Measurements from ENCODE around the gene SEC14L1.

SEC14L1 gene

DNA sequence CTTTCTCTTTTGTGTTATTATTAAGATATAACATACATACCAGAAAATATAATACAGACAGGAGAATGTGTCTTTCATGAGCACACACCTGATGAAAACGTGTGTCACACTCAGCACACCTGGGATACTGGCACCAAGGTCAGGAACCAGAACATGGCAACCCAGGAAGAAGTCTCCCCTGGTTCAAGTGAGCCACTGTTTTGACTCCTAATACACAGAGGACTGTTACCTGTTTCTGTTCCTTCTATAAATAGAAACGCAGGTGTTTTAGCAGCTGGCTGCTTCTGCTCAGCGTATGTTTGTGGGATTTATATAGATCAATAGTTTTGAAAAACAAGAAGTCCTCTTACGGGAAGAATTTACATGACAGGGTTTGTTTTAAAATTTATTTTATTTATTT, 3.5 kb downstream of the SEC14L1 start:
- H4K91ac ChIP-seq (ENCODE audit: low read length) = no peak overlapping the region
- 98% methylated on average over 4 of the region's 4 CpGs for WGBS
- no peaks in the 10 kb centered on the region for H3K79me1 ChIP-seq (replicated peaks; ENCODE audit: low read length, poor library complexity, severe bottlenecking)
- peaks cover 30% of the 10 kb centered on the region for H3K4me1 ChIP-seq (ENCODE audit: control insufficient read depth, insufficient read depth, low read depth, low read length)
- H2BK120ac ChIP-seq (ENCODE audit: low read depth, low read length) = no peak overlapping the region
- H2BK15ac ChIP-seq (ENCODE audit: low read depth, poor library complexity, severe bottlenecking) = no peak overlapping the region
- H3K23ac ChIP-seq (ENCODE audit: low read length in 2 of 2) = no peak overlapping the region
- no peak overlapping the region for H3K18ac ChIP-seq (ENCODE audit: low read depth in 1 of 2, low read length in 2 of 2)
- no peak overlapping the region for H2BK5ac ChIP-seq (ENCODE audit: low read depth, low read length, poor library complexity, severe bottlenecking)
- peaks cover 13 to 58% of the 10 kb centered on the region in 2 experiments for H3K36me3 ChIP-seq (ENCODE audit: control insufficient read depth in 1 of 2, insufficient read depth in 2 of 2, low read depth in 1 of 2, low read length in 2 of 2)
- H3K4me3 ChIP-seq (ENCODE audit: insufficient read depth in 1 of 2, low read depth in 1 of 2, low read length in 2 of 2) = no peak overlapping the region
- H3K4ac ChIP-seq (ENCODE audit: low read depth in 1 of 2, low read length in 2 of 2) = no peak overlapping the region
- no peaks in the 10 kb centered on the region for H3K27me3 ChIP-seq (ENCODE audit: control insufficient read depth in 1 of 2, insufficient read depth in 1 of 2, low read length in 2 of 2)
- no peak overlapping the region for H2AK5ac ChIP-seq (ENCODE audit: low read length, severe bottlenecking)
- no peaks in the 10 kb centered on the region for H3K9me3 ChIP-seq (ENCODE audit: control insufficient read depth, low read length)
- no peak overlapping the region for H2AFZ ChIP-seq (ENCODE audit: low read depth, low read length)
- H3K4me2 ChIP-seq (ENCODE audit: low read length, poor library complexity, severe bottlenecking) = no peak overlapping the region
- no peak for DNase-seq
- no peak overlapping the region for H2BK12ac ChIP-seq (ENCODE audit: low read length in 2 of 2)
- peak overlapping the region; percentile 1 for H3K9ac ChIP-seq (ENCODE audit: low read length)
- H3K14ac ChIP-seq (ENCODE audit: low read length in 2 of 2) = no peak overlapping the region
- no peak overlapping the region for H3K27ac ChIP-seq (ENCODE audit: low read length, poor library complexity, severe bottlenecking)
- H4K8ac ChIP-seq (ENCODE audit: low read length) = no peak overlapping the region

DNA sequence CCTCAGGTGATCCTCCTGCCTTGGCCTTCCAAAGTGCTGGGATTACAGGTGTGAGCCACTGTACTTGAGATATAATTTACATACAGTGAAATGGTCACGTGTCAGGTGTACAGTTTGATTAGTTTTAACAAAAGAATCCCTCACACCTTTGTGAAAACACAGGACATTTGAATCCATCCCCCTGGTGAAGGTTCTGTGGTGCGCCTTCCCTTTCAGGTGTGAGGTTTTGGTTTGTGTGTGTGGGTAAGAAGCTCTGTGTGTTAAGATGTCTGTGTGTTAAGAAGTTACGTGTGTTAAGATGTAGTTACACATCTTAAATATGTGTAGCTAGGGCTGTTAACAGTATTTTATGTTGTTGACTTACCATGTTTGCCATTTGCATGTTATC, 4.4 kb downstream of the SEC14L1 start:
- peak overlapping the region; percentile 6 for H2AK5ac ChIP-seq (ENCODE audit: low read length, severe bottlenecking)
- WGBS = 87% methylated on average over 2 of the region's 3 CpGs
- no peaks in the 10 kb centered on the region for H3K27me3 ChIP-seq (ENCODE audit: control insufficient read depth in 1 of 2, insufficient read depth in 1 of 2, low read length in 2 of 2)
- peaks cover 15 to 67% of the 10 kb centered on the region in 2 experiments for H3K36me3 ChIP-seq (ENCODE audit: control insufficient read depth in 1 of 2, insufficient read depth in 2 of 2, low read depth in 1 of 2, low read length in 2 of 2)
- no peak overlapping the region for H3K14ac ChIP-seq (ENCODE audit: low read length in 2 of 2)
- H3K18ac ChIP-seq (ENCODE audit: low read depth in 1 of 2, low read length in 2 of 2) = peak overlapping the region; percentile 25 to 61
- no peaks in the 10 kb centered on the region for H3K9me3 ChIP-seq (ENCODE audit: control insufficient read depth, low read length)
- peak overlapping the region; percentile 34 for H3K9ac ChIP-seq (ENCODE audit: low read length)
- H4K8ac ChIP-seq (ENCODE audit: low read length) = no peak overlapping the region
- H3K27ac ChIP-seq (ENCODE audit: low read length, poor library complexity, severe bottlenecking) = peak overlapping the region; percentile 91
- H2BK5ac ChIP-seq (ENCODE audit: low read depth, low read length, poor library complexity, severe bottlenecking) = no peak overlapping the region
- peak overlapping the region; percentile 45 for H2BK15ac ChIP-seq (ENCODE audit: low read depth, poor library complexity, severe bottlenecking)
- H2AFZ ChIP-seq (ENCODE audit: low read depth, low read length) = no peak overlapping the region
- no peak overlapping the region for H3K23ac ChIP-seq (ENCODE audit: low read length in 2 of 2)
- H3K79me1 ChIP-seq (replicated peaks; ENCODE audit: low read length, poor library complexity, severe bottlenecking) = no peaks in the 10 kb centered on the region
- no peak for DNase-seq
- H2BK120ac ChIP-seq (ENCODE audit: low read depth, low read length) = no peak overlapping the region
- H3K4me2 ChIP-seq (ENCODE audit: low read length, poor library complexity, severe bottlenecking) = no peak overlapping the region
- H3K4me3 ChIP-seq (ENCODE audit: insufficient read depth in 1 of 2, low read depth in 1 of 2, low read length in 2 of 2) = peak overlapping the region in 1 of 2 experiments; percentile 27
- no peak overlapping the region for H4K91ac ChIP-seq (ENCODE audit: low read length)
- peaks cover 27% of the 10 kb centered on the region for H3K4me1 ChIP-seq (ENCODE audit: control insufficient read depth, insufficient read depth, low read depth, low read length)
- H2BK12ac ChIP-seq (ENCODE audit: low read length in 2 of 2) = no peak overlapping the region
- H3K4ac ChIP-seq (ENCODE audit: low read depth in 1 of 2, low read length in 2 of 2) = no peak overlapping the region

DNA sequence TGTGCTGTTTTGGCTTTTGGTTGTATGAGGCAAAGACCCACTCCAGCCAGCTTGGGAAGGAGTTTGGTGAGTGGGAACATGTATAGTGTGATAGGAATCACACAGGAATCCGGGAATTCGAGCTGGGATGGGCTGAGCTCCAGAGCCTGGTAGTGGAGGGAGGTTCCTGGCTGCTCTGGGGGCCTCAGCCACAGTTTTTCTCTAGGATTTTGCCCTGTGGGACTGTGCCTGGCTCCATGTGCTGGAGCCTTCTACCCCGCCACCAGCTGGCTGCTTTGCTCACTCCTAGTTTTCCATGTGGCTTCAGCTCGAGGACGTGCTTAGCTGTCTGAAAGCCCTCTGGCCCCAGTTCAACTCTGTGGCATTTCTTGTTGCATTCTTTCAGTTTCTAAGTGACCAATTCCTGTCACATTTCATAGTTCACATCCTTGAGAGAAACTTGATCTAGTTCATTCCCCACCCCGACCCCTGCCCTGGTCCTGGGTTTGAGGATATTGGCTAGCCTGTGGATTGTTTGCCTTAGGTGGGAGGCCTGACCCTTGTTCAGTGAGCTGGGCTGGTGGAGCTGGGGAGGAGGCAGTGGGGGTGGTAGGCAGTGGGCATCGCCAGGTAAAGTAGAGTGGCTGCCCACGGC, 5.0 kb downstream of the SEC14L1 start:
- Histone ChIP-seq H2AK5ac (ENCODE audit: low read length, severe bottlenecking) (peak overlapping the region; percentile 67), H2AFZ (ENCODE audit: low read depth, low read length) (no peak overlapping the region), H2BK15ac (ENCODE audit: low read depth, poor library complexity, severe bottlenecking) (peak overlapping the region; percentile 86), H3K9ac (ENCODE audit: low read length) (peak overlapping the region; percentile 34), H3K27me3 (ENCODE audit: control insufficient read depth in 1 of 2, insufficient read depth in 1 of 2, low read length in 2 of 2) (no peaks in the 10 kb centered on the region), H3K9me3 (ENCODE audit: control insufficient read depth, low read length) (no peaks in the 10 kb centered on the region), H2BK120ac (ENCODE audit: low read depth, low read length) (no peak overlapping the region), H3K36me3 (ENCODE audit: control insufficient read depth in 1 of 2, insufficient read depth in 2 of 2, low read depth in 1 of 2, low read length in 2 of 2) (peaks cover 18 to 72% of the 10 kb centered on the region in 2 experiments), H3K18ac (ENCODE audit: low read depth in 1 of 2, low read length in 2 of 2) (peak overlapping the region; percentile 26 to 81), H3K4me3 (ENCODE audit: insufficient read depth in 1 of 2, low read depth in 1 of 2, low read length in 2 of 2) (peak overlapping the region in 1 of 2 experiments; percentile 27), H4K91ac (ENCODE audit: low read length) (peak overlapping the region; percentile 90), H4K8ac (ENCODE audit: low read length) (peak overlapping the region; percentile 74), H2BK12ac (ENCODE audit: low read length in 2 of 2) (peak overlapping the region; percentile 59 to 93), H3K4ac (ENCODE audit: low read depth in 1 of 2, low read length in 2 of 2) (peak overlapping the region in 1 of 2 experiments; percentile 38), H3K23ac (ENCODE audit: low read length in 2 of 2) (peak overlapping the region in 1 of 2 experiments; percentile 89), H3K79me1 (replicated peaks; ENCODE audit: low read length, poor library complexity, severe bottlenecking) (no peaks in the 10 kb centered on the region), H3K27ac (ENCODE audit: low read length, poor library complexity, severe bottlenecking) (peak overlapping the region; percentile 91), H2BK5ac (ENCODE audit: low read depth, low read length, poor library complexity, severe bottlenecking) (peak overlapping the region; percentile 74), H3K4me2 (ENCODE audit: low read length, poor library complexity, severe bottlenecking) (peak overlapping the region; percentile 64), H3K14ac (ENCODE audit: low read length in 2 of 2) (peak overlapping the region in 1 of 2 experiments; percentile 80), H3K4me1 (ENCODE audit: control insufficient read depth, insufficient read depth, low read depth, low read length) (peaks cover 29% of the 10 kb centered on the region)
- peak; percentile 88 for DNase-seq
- WGBS = 20% methylated on average over 8 of the region's 8 CpGs

DNA sequence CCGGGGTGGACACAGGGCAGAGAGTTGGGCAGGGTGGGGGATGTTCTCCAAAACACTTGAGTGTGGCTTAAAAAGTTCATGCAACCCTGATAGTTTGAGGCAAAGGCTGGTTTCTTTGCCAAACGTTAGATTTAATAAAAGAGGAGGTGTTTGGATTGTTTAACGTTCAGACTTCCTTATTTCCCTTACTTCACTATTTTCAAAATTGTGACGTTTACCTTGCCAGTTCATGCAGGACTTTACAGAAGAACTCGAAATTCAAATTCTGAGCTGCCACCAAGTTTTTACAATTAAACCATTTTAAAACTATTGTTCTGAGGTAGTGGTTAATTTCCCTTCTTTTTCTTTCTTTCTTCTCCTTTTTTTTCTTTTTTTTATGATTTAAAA, 5.5 kb downstream of the SEC14L1 start:
- Histone ChIP-seq H2BK15ac (ENCODE audit: low read depth, poor library complexity, severe bottlenecking) (peak overlapping the region; percentile 86), H3K4me1 (ENCODE audit: control insufficient read depth, insufficient read depth, low read depth, low read length) (peaks cover 29% of the 10 kb centered on the region), H3K4ac (ENCODE audit: low read depth in 1 of 2, low read length in 2 of 2) (peak overlapping the region in 1 of 2 experiments; percentile 38), H4K91ac (ENCODE audit: low read length) (peak overlapping the region; percentile 90), H4K8ac (ENCODE audit: low read length) (peak overlapping the region; percentile 74), H2AK5ac (ENCODE audit: low read length, severe bottlenecking) (peak overlapping the region; percentile 67), H3K9ac (ENCODE audit: low read length) (peak overlapping the region; percentile 34), H3K18ac (ENCODE audit: low read depth in 1 of 2, low read length in 2 of 2) (peak overlapping the region; percentile 26 to 81), H2BK120ac (ENCODE audit: low read depth, low read length) (no peak overlapping the region), H2BK12ac (ENCODE audit: low read length in 2 of 2) (peak overlapping the region; percentile 59 to 93), H3K9me3 (ENCODE audit: control insufficient read depth, low read length) (no peaks in the 10 kb centered on the region), H3K4me3 (ENCODE audit: insufficient read depth in 1 of 2, low read depth in 1 of 2, low read length in 2 of 2) (no peak overlapping the region), H3K23ac (ENCODE audit: low read length in 2 of 2) (peak overlapping the region in 1 of 2 experiments; percentile 89), H3K27ac (ENCODE audit: low read length, poor library complexity, severe bottlenecking) (peak overlapping the region; percentile 91), H3K4me2 (ENCODE audit: low read length, poor library complexity, severe bottlenecking) (peak overlapping the region; percentile 64), H2AFZ (ENCODE audit: low read depth, low read length) (no peak overlapping the region), H3K27me3 (ENCODE audit: control insufficient read depth in 1 of 2, insufficient read depth in 1 of 2, low read length in 2 of 2) (no peaks in the 10 kb centered on the region), H3K36me3 (ENCODE audit: control insufficient read depth in 1 of 2, insufficient read depth in 2 of 2, low read depth in 1 of 2, low read length in 2 of 2) (peaks cover 18 to 74% of the 10 kb centered on the region in 2 experiments), H3K79me1 (replicated peaks; ENCODE audit: low read length, poor library complexity, severe bottlenecking) (no peaks in the 10 kb centered on the region), H3K14ac (ENCODE audit: low read length in 2 of 2) (peak overlapping the region in 1 of 2 experiments; percentile 80), H2BK5ac (ENCODE audit: low read depth, low read length, poor library complexity, severe bottlenecking) (peak overlapping the region; percentile 74)
- no peak for DNase-seq
- WGBS = no CpG with 5 or more reads among the region's 5 CpGs

Data from mesenchymal stem cell (in vitro differentiated cells and primary cell).